ENCODE data around the gene ZNF892.
A peak's percentile ranks its signal among the peaks of the same experiment; 100 is the strongest.

ZNF892 gene

GRCh38 chr2:95165371-95166064 is 41.8 kb upstream of the ZNF892 start, which contains the start of gene ZNF2:
TSS of gene ZNF2 (plus strand) at chr2:95165809. CDS start at chr2:95176227, 10,418 bp downstream.
- Histone ChIP-seq H3K36me3 (ENCODE audit: control insufficient read depth, insufficient read depth, low read length) (no peaks in the 10 kb centered on the region), H3K4me3 (replicated peaks; ENCODE audit: low read depth, low read length) (peak within 1 kb of the TSS; percentile 98), H3K27me3 (replicated peaks; ENCODE audit: control insufficient read depth, insufficient read depth, low read length) (no peaks in the 10 kb centered on the region)
- TF ChIP-seq CTCF (IDR thresholded peaks at IDR 0.05; ENCODE audit: insufficient read depth, low read length, poor library complexity, severe bottlenecking): no peak
- DNase-seq (ENCODE audit: extremely low read depth, insufficient read length): peak; percentile 94

GRCh38 chr2:95166065-95166763 is 41.1 kb upstream of the ZNF892 start:
- DNase-seq (ENCODE audit: extremely low read depth, insufficient read length): no peak
- H3K27me3 ChIP-seq (replicated peaks; ENCODE audit: control insufficient read depth, insufficient read depth, low read length): no peaks in the 10 kb centered on the region
- H3K36me3 ChIP-seq (ENCODE audit: control insufficient read depth, insufficient read depth, low read length): no peaks in the 10 kb centered on the region
- no peak for TF ChIP-seq CTCF (IDR thresholded peaks at IDR 0.05; ENCODE audit: insufficient read depth, low read length, poor library complexity, severe bottlenecking)
- peak overlapping the region; percentile 98 for H3K4me3 ChIP-seq (replicated peaks; ENCODE audit: low read depth, low read length)

GRCh38 chr2:95171902-95172301 is 35.4 kb upstream of the ZNF892 start:
- no peaks in the 10 kb centered on the region for H3K36me3 ChIP-seq (ENCODE audit: control insufficient read depth, insufficient read depth, low read length)
- DNase-seq (ENCODE audit: extremely low read depth, insufficient read length): no peak
- TF ChIP-seq CTCF (IDR thresholded peaks at IDR 0.05; ENCODE audit: insufficient read depth, low read length, poor library complexity, severe bottlenecking): no peak
- no peak overlapping the region for H3K4me3 ChIP-seq (replicated peaks; ENCODE audit: low read depth, low read length)
- no peaks in the 10 kb centered on the region for H3K27me3 ChIP-seq (replicated peaks; ENCODE audit: control insufficient read depth, insufficient read depth, low read length)

GRCh38 chr2:95174031-95174542 is 33.2 kb upstream of the ZNF892 start:
- no peak for DNase-seq (ENCODE audit: extremely low read depth, insufficient read length)
- no peak for TF ChIP-seq CTCF (IDR thresholded peaks at IDR 0.05; ENCODE audit: insufficient read depth, low read length, poor library complexity, severe bottlenecking)
- Histone ChIP-seq H3K4me3 (replicated peaks; ENCODE audit: low read depth, low read length) (no peak overlapping the region), H3K36me3 (ENCODE audit: control insufficient read depth, insufficient read depth, low read length) (peaks cover 4% of the 10 kb centered on the region; the same call in 1 of the 2 replicates), H3K27me3 (replicated peaks; ENCODE audit: control insufficient read depth, insufficient read depth, low read length) (no peaks in the 10 kb centered on the region)

GRCh38 chr2:95179451-95179850 is 27.9 kb upstream of the ZNF892 start:
- H3K4me3 ChIP-seq (replicated peaks; ENCODE audit: low read depth, low read length): no peak overlapping the region
- peaks cover 10% of the 10 kb centered on the region for H3K36me3 ChIP-seq (ENCODE audit: control insufficient read depth, insufficient read depth, low read length)
- H3K27me3 ChIP-seq (replicated peaks; ENCODE audit: control insufficient read depth, insufficient read depth, low read length): no peaks in the 10 kb centered on the region
- no peak for TF ChIP-seq CTCF (IDR thresholded peaks at IDR 0.05; ENCODE audit: insufficient read depth, low read length, poor library complexity, severe bottlenecking)
- no peak for DNase-seq (ENCODE audit: extremely low read depth, insufficient read length)
